Measurements from ENCODE around the gene FUBP3.
"Not testable (repeated sequence)": the region's sequence is repeated elsewhere in the genome, so short reads cannot be mapped to it uniquely, and the experiment has no call there.

Gene FUBP3

GRCh38 chr9:130682421-130683121 is 103.2 kb downstream of the FUBP3 start:
- DNase-seq (ENCODE audit: low read depth in 2 of 2): peak in 1 of 2 experiments; percentile 29

GRCh38 chr9:130685104-130685503 is 105.7 kb downstream of the FUBP3 start:
- DNase-seq (ENCODE audit: low read depth in 2 of 2): no peak

- DNase-seq (ENCODE audit: low read depth in 2 of 2): not testable (repeated sequence)
Observed at GRCh38 chr9:130685945-130686344, 106.6 kb downstream of the FUBP3 start.

GRCh38 chr9:130687615-130688014 is 108.2 kb downstream of the FUBP3 start:
- no peak for DNase-seq (ENCODE audit: low read depth in 2 of 2)
